HFFc6 (cell line): ENCODE measurements around the gene TOP1. TPM values are rescaled to one million over a fixed set of nuclear protein-coding genes. Genes with fewer than 3 reads are reported as not detected.
A peak's percentile ranks its signal among the peaks of the same experiment; 100 is the strongest.

Source experiments
- DNase-seq: peaks from one replicate; pipeline ENCODE4 v3.0.0-alpha.2; 2018
- H3K27ac Mint-ChIP-seq: 2 replicates; pipeline ENCODE4 v1.8.0; 2020; ENCODE audit warnings: mild to moderate bottlenecking, mixed read lengths
- H3K27me3 Mint-ChIP-seq: 2 replicates; pipeline ENCODE4 v1.8.0; 2021; ENCODE audit warnings: mild to moderate bottlenecking, moderate library complexity, mixed read lengths; ENCODE audit not compliant: insufficient read depth
- H3K36me3 Mint-ChIP-seq: 2 replicates; pipeline ENCODE4 v1.8.0; 2021; ENCODE audit warnings: low read depth, mixed read lengths
- H3K4me1 Mint-ChIP-seq: 2 replicates; pipeline ENCODE4 v1.8.0; 2020; ENCODE audit warnings: low read depth, mixed read lengths
- H3K4me3 Mint-ChIP-seq: 2 replicates; pipeline ENCODE4 v1.8.0; 2020; ENCODE audit warnings: mild to moderate bottlenecking, moderate library complexity, mixed read lengths
- H3K9me3 Mint-ChIP-seq: 2 replicates; pipeline ENCODE4 v1.8.0; 2020; ENCODE audit warnings: mild to moderate bottlenecking, mixed read lengths
- total RNA-seq, 6 experiments: library from RNA; stranded (reverse); fragmentation: NEBNext Ultra II Directional; extraction: Animal tissue kit (Norgen Biotek cat#: 25700); gene quantifications; 2 replicates in 1 of 6; 3 replicates in 5 of 6; pipeline ENCODE4 v1.2.3, GENCODE V29; 2021
- TF ChIP-seq, protein P1 (sequence below): fragments of 200-600 bp; sonication (generic); IDR thresholded peaks from 2 replicates; pipeline ENCODE4 v1.5.0; 2021; ENCODE audit warnings: antibody characterized with exemption, mild to moderate bottlenecking

TOP1 gene
- total RNA-seq, 6 experiments from 2014 or later, result 62.1 to 77.0 (median 73.0) TPM

DNA sequence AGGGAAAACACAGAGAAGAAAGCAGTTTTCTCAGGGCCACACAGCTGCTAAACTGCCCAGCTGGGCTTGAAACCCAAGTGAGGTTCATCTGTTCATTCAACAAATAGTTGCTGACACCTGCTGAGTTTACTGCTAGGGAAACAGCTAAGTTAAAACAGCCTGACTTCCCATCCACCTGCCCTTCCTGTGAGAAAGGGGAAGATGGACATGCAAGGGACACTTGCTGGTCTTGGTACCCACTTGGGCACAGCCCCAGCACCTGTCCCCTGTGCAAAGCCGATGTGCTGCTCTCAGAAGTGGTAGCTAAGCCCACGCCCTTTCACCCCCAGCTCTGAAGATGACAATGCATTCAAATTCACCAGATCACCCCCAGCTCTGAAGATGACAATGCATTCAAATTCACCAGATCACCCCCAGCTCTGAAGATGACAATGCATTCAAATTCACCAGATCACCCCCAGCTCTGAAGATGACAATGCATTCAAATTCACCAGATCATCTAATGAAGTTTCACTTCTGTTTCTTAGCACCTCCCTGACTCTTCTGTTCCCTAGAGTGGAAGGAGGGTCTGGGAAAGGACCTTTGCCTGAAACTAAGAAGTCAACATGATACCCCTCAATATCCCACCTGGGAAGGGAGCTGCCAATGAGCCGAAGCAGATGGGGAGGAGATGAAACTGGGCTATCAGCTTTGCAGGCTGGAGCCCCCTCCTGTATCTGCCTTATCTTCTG lies 46.0 kb upstream of the TOP1 start:
- Mint-ChIP-seq H3K4me1 (no peaks in the 10 kb centered on the region), H3K36me3 (peaks cover 3% of the 10 kb centered on the region), H3K4me3 (no peak overlapping the region), H3K9me3 (peaks cover 14% of the 10 kb centered on the region), H3K27ac (no peak overlapping the region), H3K27me3 (peaks cover 2% of the 10 kb centered on the region)
- TF ChIP-seq, protein P1, sequence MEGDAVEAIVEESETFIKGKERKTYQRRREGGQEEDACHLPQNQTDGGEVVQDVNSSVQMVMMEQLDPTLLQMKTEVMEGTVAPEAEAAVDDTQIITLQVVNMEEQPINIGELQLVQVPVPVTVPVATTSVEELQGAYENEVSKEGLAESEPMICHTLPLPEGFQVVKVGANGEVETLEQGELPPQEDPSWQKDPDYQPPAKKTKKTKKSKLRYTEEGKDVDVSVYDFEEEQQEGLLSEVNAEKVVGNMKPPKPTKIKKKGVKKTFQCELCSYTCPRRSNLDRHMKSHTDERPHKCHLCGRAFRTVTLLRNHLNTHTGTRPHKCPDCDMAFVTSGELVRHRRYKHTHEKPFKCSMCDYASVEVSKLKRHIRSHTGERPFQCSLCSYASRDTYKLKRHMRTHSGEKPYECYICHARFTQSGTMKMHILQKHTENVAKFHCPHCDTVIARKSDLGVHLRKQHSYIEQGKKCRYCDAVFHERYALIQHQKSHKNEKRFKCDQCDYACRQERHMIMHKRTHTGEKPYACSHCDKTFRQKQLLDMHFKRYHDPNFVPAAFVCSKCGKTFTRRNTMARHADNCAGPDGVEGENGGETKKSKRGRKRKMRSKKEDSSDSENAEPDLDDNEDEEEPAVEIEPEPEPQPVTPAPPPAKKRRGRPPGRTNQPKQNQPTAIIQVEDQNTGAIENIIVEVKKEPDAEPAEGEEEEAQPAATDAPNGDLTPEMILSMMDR, result no peak
- no peak for DNase-seq

DNA sequence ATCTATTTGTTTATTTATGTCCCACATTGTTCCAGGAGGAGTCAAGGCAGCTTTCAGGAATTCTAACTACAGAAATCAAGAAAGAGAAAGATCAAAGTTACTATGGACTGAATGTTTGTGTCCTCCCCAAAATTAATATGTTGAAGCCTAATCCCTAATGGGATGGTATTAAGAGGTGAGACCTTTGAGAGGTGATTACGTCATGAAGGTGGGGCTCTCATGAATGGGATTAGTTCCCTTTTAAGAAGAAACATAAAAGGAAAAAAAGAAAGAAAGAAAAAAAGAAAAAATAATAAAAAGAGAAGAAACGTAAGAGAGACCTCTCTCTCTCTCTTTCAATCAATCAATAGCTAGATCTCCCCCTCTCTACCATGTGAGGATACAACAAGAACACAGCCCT lies 44.7 kb upstream of the TOP1 start:
- no peak for DNase-seq
- TF ChIP-seq, protein P1, result no peak
- Mint-ChIP-seq H3K36me3 (no peaks in the 10 kb centered on the region), H3K4me3 (no peak overlapping the region), H3K27me3 (peaks cover 2% of the 10 kb centered on the region; the same call in 1 of the 2 replicates), H3K4me1 (no peaks in the 10 kb centered on the region), H3K9me3 (peaks cover under 1% of the 10 kb centered on the region), H3K27ac (no peak overlapping the region)

DNA sequence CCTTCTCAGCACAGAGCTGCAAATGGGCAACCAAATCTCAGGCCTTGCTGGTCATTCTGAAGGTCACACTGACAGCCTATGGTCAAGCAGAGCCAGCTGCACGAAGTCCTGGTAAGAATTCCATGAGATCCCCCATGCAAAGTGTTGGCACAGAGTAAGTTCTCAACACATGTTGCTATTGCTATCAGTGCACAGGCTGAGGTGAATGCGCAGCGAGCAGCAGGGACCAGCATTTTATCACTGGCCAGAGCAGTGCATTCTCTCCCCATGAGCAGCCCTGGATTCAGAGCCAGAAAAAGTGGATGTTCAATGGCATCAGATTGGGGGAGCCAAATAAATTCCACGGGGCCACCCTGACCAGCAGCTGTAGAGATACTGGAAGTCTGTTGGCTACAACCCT lies 44.1 kb upstream of the TOP1 start:
- no peaks in the 10 kb centered on the region for H3K9me3 Mint-ChIP-seq
- H3K27me3 Mint-ChIP-seq, result peaks cover 2% of the 10 kb centered on the region; the same call in 1 of the 2 replicates
- H3K27ac Mint-ChIP-seq, result no peak overlapping the region
- no peak overlapping the region for H3K4me3 Mint-ChIP-seq
- H3K36me3 Mint-ChIP-seq, result no peaks in the 10 kb centered on the region
- TF ChIP-seq, protein P1, result no peak
- no peak for DNase-seq
- H3K4me1 Mint-ChIP-seq, result no peaks in the 10 kb centered on the region

DNA sequence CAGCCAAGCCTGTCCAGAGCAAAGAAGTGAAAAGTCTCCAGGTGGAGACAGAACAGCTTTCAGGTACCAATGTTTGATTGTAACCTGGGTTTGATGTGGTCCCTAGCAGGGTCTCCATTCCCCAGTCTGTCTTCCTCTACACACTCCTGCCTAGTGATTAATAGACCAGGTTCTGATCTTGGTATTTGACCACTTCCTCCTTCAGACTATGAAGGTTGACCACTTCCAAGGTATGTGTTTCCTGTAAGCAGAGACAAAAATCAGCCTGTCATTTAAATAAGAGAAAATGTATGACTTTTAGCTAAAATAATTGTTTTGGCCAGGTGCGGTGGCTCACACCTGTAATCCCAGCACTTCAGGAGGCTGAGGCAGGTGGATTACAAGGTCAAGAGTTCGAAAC lies 41.8 kb upstream of the TOP1 start:
- TF ChIP-seq, protein P1, result no peak
- Mint-ChIP-seq H3K36me3 (no peaks in the 10 kb centered on the region), H3K4me3 (no peak overlapping the region), H3K27ac (no peak overlapping the region), H3K4me1 (peaks cover 20% of the 10 kb centered on the region), H3K27me3 (no peaks in the 10 kb centered on the region; the same call in 1 of the 2 replicates), H3K9me3 (no peaks in the 10 kb centered on the region)
- no peak for DNase-seq

DNA sequence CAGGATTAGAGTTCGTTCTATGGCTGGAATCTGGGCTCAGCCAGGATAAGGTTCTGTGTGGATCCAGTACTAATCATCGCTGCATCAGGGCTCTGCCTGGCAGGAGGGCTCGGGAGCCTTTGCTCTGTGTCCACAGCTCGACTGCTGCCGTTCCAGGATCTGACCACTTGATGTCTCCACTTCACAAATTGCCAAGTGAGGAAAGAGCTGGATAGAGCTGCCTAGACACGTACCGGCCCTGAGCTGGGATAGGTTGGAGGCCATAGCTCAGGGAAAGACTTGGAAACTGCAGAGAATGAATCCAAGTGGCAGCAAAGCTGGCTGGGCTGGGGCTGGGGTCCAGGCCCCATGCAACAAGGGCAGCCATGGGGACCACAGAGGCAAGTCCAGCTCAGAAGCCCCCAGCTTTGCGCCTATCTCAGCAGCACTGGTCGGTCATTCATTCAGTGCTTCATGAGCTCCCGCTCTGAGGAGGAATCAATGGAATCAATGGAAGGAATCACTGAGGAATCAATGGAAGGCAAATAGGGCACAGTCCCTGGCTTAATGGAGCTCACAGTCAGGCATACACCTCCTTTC lies 38.0 kb upstream of the TOP1 start:
- peak overlapping the region; percentile 70 for H3K27ac Mint-ChIP-seq
- H3K9me3 Mint-ChIP-seq, result no peaks in the 10 kb centered on the region
- H3K27me3 Mint-ChIP-seq, result no peaks in the 10 kb centered on the region; the same call in 1 of the 2 replicates
- peak; percentile 91 for DNase-seq
- no peaks in the 10 kb centered on the region for H3K36me3 Mint-ChIP-seq
- H3K4me1 Mint-ChIP-seq, result peaks cover 33% of the 10 kb centered on the region
- TF ChIP-seq, protein P1, result peak; percentile 87
- peak overlapping the region; percentile 2; the same call in 1 of the 2 replicates for H3K4me3 Mint-ChIP-seq
